ENCODE data around the gene LDLRAD4.

GRCh38 chr18:13338318-13338717 is 119.8 kb downstream of the LDLRAD4 start:
- TF ChIP-seq CTCF (conservative IDR thresholded peaks at IDR 0.05; ENCODE audit: low read depth in 2 of 2) (no peak), REST (IDR thresholded peaks at IDR 0.05; ENCODE audit: unreplicated experiment) (no peak), EZH2 (IDR thresholded peaks at IDR 0.05; ENCODE audit: low read depth, unreplicated experiment) (no peak), CREB1 (CRISPR knock-in tag; IDR thresholded peaks at IDR 0.05; ENCODE audit: low read depth) (no peak), ETS1 (IDR thresholded peaks at IDR 0.05) (no peak), POLR2AphosphoS5 (IDR thresholded peaks at IDR 0.05; ENCODE audit: low read depth) (no peak), EZH2phosphoT487 (IDR thresholded peaks at IDR 0.05; ENCODE audit: unreplicated experiment) (no peak)

All from GM23338 (cell line).